NK-92 treated with Interleukin-12 subunit alpha and Interleukin-12 subunit beta, amount 100 ng/mL, for 24 hours (cell line): ENCODE measurements around the gene GSTA2.
"Not testable (repeated sequence)": the region's sequence is repeated elsewhere in the genome, so short reads cannot be mapped to it uniquely, and the experiment has no call there.

Source experiments
- DNase-seq: peaks from one replicate; lab custom pipeline; 2025; lab: John Stamatoyannopoulos, UW

GSTA2 gene

DNA sequence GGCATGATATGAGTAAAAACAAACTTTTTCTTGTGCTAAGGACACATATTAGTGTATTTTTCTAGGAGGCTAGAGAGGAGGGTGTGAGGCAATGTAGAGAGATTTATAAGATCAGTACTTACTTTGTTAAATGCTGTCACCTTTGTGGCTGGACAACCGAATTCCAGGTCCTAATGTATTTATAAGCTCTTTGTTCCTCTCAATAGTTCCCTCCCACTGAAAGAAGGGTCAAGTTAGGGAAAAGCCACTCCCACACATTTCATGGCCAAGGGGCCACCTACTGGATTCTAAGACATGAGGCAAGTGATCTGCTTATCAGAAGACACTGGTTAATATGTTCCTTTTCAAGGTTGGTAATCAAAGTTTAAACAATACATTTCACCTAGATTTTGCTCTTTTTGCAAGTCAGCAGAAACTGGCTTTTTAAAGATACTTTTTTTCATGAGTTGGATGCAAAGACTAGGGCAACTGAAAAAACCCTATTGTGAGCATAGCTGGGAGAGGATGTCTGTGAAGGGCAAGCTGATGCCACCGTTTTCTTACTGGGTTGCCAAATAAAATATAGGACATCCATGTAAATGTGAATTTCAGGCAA lies at the start of gene GSTA2:
TSS of gene GSTA2 (minus strand) at position 154 of the 595 bp plus-strand sequence. CDS start 5,528 bp downstream, outside the sequence.
- not testable (repeated sequence) for DNase-seq

DNA sequence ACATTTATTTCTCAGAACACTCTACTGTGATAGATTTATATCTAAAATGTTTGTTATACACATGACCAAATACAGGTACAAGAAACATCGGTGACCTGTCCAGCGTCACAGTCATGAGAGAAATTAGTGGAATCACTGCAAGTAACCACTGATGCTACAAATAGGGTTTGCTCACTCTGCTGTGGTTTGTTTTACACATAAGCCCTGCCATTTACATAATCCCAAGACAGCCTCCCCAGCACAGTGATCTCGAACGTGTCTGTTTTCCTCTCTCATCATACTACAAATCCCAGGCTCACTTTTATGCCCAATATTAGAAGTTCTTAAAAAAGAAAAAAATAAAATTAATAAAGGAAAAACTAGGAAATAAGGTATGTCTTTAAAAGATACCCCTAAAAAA lies 46.5 kb upstream of the GSTA2 start:
- not testable (repeated sequence) for DNase-seq

DNA sequence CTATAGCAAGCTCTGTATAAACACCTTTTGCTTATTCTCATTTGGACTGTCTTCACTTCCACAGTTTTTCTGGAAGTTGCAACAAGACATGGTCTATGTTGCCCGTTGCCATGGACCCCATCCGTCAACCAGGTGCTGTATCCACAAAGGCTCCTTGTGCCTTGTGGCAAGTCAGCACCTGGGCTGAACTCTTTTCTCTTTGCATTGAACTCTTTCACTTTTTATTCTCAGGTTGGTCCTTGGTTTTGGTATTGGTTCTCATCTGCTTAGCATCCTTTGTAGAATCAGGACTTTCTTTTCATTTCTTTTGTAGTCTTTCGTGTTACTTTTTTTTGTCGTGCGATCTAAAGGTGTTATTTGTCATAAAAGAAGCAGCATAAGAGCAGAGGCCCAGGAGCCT lies 45.4 kb upstream of the GSTA2 start:
- DNase-seq, result no peak

DNA sequence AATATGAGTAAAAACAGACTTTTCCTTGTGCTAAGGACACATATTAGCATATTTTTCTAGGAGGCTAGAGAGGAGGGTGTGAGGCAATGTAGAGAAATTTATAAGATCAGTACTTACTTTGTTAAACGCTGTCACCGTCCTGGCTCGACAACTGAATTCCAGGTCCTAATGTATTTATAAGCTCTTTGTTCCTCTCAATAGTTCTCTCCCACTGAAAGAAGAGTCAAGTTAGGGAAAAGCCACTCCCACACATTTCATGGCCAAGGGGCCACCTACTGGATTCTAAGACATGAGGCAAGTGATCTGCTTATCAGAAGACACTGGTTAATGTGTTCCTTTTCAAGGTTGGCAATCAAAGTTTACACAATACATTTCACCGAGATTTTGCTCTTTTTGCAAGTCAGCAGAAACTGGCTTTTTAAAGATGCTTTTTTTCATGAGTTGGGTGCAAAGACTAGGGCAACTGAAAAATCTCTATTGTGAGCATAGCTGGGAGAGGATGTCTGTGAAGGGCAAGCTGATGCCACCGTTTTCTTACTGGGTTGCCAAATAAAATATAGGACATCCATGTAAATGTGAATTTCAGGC lies 40.5 kb upstream of the GSTA2 start, which contains the start of gene GSTA1:
TSS of gene GSTA1 (minus strand) at position 149 of the 588 bp plus-strand sequence. CDS start 4,549 bp downstream, outside the sequence.
- DNase-seq, result not testable (repeated sequence)

DNA sequence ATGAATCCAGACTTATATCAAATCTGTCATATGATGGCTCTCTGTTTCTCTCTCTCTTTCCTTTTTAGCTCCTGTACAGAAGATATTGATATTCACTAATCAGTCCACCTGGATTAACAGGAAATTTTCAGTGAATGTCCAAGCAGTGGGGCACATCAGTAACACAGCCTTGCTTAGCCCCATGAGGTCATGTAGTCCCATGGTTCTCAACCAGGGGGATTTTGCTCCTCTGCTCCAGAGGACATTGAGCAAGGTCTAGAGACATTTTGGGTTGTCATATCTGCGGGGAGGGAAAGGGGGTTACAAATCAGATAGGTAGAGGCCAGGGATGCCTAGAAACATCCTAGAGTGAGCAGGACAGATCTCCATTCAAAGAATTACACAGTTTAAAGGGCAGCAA lies 39.5 kb upstream of the GSTA2 start:
- no peak for DNase-seq

DNA sequence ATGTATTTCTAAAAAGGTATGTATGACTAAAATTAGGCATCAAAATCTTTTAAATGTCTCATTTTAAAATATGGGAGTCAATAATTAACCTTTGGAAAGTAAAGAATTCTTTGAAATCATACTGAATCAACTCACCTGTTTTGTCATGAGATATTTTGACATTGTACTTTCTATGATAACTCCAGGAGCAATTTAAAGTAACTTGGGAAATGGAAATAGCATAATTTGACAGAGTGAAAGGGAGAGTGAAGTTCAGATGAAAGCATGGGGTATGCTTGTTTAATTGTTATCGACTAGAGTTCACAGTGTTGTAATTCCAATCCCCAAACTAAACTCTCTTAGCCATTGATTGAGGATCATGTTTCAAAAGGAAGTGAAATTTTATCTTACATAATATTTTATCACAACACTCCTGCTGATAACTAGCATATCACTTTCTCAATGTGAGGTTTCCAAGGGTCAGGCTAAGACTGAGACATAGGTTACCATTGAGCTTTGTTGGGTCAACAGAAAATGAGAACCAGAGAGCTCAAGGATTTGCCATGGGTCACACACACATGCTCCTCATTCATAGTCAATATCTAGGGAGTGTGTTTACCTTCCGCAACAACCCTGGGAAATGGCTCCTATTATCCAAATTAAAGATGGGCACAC lies 38.0 kb upstream of the GSTA2 start:
- no peak for DNase-seq

DNA sequence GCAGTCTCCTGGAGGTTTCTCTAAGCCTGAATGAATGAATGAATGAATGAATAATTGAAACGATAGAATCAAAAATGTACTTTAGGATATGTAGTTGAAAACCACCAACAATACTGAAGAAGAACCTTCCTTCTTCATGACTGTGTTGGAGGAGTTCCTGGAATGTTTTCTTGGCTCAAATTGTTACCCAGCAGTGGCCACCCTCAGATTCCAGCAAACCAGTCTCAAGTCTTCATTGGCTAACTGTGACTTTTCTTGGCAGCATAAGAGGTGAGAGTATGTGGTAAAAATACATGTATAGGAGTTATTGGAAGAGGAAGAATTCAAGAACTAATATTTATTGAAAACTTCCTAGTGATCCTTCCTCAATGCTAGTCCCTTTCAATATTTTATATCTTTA lies 36.0 kb upstream of the GSTA2 start:
- DNase-seq, result not testable (repeated sequence)

DNA sequence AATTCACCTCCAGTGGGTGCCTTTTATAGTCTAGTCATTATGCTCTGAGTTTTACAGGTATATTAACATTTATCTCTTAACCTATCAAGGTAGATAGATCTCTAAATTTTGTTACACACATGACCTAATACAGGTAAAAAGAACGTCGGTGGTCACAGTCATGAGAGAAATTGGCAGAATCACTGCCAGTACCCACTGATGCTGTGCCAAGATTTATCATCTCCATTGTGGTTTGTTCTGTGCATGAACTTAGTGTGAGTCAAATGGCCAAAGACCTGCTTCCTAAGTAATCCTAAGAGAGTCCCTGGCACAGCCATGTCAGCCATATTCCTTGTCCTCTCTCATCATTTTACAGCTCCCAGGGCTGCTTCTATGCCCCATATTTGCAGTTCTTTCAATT lies 31.1 kb upstream of the GSTA2 start:
- DNase-seq, result not testable (repeated sequence)

DNA sequence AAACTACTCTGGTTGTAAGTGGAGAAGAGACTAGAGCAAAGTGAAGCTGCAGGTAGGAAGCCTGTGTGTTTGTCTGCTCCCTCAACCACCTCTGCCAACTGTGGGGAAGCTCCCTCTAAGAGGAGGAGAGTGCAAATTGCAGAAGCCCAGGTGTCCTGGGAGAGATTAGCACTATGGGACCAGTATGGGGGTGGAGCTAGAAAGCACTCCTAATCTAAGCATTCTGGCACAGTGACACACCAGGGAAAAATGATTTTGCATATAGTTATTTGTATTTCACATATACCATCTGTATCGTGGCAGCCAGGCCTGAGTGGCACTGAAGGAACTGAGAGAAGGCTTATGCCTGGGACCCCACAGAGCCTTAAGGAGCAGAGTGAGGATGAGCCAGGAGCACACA lies 27.6 kb upstream of the GSTA2 start:
- no peak for DNase-seq

DNA sequence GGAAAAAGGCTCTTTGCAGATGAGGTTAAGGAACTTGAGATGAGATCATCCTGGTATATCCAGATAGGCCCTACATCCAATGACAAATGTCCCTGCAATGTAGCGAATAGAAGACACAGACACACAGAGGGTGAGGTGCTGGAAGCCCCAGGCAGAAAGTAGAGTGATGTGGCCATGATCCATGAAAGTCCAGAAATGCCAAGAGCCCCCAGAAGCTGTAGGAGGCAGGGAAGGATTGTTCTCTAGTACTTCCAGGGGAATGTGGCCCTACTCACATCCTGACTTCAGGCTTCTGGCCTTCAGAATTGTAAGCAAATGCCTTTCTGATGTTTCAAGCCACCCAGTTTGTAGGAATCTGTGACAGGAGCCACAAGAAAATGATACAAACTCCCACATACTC lies 26.4 kb upstream of the GSTA2 start:
- DNase-seq, result not testable (repeated sequence)

DNA sequence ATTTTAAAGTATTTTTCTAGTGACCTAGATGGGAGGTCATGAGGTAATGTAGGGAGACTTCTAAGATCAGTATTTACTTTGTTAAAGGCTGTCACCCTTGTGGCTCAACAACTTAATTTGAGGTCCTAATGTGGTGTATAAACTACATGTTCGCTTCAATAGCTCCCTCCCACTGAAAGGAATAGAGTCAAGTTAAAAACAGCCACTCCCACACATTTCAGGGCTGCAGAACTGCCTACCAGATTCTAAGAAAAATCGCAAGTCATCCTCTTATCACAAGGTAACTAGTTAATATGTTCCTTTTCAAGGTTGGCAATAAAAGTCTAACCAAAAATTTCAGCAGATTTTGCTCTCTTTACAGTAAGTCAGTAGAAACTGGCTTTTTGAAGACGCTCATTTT lies 25.2 kb upstream of the GSTA2 start:
- DNase-seq, result no peak

DNA sequence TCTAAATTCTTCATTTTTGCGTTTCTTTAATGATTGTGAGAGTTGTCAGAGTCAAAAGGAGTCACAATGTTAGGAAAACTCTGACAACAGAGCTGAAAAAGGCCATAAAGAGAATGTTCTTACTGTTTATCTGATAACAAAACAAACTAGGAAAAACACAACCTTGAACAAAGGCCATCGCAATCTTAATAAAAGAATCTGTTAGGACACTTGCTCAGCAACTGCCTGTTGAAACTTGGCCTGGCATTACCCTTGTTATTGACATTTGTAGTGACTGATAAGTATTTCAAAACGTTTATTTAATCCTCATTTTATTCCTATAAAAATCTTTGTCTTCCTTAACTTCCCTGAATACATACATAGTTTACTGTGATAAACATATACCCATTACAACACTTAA lies 24.6 kb upstream of the GSTA2 start:
- DNase-seq, result no peak

DNA sequence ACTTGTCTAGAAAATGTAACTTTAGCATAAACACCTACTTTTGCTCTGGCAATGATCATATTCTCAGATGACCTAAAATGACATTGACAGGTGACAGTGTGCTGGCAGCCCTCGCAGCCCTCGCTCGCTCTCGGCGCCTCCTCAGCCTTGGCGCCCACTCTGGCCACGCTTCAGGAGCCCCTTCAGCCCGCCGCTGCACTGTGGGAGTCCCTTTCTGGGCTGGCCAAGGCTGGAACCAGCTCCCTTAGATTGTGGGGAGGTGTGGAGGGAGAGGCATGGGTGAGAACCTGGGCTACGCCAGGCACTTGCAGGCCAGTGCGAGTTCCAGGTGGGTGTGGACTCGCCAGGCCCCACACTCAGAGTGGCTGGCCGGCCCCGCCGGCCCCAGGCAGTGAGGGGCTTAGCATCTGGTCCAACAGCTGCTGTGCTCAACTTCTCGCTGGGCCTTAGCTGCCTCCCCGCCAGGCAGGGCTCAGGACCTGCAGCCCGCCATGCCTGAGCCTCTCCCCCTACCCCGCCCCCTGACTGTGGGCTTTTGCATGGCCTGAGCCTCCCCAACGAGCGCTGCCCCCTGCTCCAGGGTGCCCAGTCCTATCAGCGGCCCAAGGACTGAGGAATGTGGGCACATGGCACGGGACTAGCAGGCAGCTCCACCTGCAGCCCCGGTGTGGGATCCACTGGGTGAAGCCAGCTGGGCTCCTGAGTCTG lies 23.1 kb upstream of the GSTA2 start:
- DNase-seq, result no peak

DNA sequence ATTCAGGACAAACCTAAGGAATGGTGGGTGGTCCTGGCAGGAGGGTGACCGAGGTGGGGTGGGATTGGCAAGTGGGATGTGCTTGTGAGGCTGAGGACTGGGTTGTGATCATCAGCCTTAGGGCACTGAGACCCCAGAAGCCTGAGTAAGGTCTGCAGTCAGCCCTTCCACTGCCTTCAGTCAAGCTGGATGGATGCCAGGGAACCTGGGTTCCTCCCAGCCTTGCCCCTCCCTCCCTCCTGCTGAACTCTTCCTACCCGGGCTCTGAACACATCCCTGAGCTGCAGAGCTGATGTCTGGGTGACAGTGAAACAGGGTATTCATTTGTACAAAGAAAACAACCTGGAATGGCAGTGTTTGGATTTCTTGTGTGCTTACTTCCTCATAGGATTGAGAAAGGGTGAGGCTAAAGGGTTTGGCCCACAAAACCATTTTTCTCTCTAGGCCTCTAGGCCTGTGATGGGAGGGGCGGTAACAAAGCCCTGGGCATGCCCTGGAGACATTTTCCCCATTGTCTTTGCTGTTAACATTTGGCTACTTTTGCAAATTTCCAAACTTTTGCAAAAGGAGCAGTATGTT lies 19.5 kb upstream of the GSTA2 start:
- DNase-seq, result not testable (repeated sequence)

DNA sequence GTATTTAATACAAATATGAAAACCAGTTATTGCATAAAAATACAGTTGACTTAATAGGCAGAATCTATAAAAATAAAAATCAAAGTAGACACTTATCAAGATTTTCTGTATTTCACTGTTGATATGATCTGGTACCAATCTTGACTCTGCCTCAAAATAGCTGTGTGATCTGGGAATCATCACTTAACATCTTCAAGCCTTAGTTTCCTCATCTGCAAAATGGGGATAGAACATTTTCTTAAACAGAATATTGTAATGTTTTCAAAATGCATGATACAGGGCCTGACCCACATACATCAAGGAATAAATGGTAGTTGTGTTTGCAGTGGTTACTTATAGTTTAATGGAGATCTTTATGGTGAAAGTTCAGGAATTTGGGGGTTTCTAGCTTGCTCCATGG lies 18.9 kb upstream of the GSTA2 start:
- DNase-seq, result not testable (repeated sequence)

DNA sequence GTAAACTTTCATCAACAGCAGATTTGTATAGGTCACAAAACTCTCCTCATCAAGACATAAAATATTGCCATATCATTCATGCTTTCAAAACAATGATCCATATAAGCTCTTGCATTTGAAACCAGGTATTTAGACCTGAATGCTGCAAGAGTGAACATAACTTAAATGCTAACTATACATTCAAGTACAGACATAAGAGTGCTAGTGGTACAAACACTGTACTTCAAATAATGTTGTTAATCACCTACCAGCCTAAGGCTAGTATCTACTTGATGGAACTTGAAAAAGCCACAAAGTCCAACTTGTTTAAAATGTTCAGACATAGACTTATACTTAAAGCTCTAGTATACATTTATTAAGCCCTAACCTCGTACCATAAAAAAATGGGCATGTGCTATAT lies 16.0 kb upstream of the GSTA2 start:
- no peak for DNase-seq

DNA sequence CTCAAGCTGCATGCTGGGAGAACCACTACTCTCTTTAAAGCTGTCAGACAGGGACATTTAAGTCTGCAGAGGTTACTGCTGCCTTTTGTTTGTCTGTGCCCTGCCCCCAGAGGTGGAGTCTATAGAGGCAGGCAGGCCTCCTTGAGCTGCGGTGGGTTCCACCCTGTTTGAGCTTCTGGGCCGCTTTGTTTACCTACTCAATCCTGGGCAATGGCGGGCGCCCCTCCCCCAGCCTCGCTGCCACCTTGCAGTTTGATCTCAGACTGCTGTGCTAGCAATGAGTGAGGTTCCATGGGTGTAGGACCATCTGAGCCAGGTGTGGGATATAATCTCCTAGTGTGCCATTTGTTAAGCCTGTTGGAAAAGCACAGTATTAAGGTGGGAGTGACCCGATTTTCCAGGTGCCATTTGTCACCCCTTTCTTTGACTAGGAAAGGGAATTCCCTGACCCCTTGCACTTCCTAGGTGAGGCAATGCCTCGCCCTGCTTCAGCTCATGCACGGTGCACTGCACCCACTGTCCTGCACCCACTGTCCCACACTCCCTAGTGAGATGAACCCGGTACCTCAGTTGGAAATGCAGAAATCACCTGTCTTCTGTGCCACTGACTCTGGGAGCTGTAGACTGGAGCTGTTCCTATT lies 13.6 kb upstream of the GSTA2 start:
- not testable (repeated sequence) for DNase-seq

DNA sequence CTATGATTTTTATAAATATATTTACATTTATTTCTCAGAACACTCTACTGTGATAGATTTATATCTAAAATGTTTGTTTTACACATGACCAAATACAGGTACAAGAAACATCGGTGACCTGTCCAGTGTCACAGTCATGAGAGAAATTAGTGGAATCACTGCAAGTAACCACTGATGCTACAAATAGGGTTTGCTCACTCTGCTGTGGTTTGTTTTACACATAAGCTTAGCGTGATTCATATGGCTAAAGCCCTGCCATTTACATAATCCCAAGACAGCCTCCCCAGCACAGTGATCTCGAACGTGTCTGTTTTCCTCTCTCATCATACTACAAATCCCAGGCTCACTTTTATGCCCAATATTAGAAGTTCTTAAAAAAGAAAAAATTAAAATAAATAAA lies 6.1 kb upstream of the GSTA2 start:
- not testable (repeated sequence) for DNase-seq

DNA sequence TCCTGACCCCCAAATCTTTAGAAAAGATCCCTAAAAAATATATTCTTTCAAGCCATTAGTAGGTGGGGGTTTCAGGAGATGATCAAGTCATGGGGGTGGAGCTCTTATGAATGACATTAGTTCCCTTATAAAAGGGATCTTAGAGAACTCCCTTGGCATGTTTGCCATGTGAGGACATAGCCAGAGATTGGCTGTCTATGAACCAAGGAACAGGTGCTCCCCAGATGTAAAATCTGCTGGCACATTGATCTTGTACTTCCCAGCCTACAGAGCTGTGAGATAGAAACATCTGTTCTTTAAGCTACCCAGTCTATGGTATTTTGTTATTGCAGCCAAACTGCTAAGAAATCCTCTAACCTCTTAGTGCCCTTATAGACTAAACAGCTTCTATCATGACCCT lies 4.4 kb upstream of the GSTA2 start:
- not testable (repeated sequence) for DNase-seq

DNA sequence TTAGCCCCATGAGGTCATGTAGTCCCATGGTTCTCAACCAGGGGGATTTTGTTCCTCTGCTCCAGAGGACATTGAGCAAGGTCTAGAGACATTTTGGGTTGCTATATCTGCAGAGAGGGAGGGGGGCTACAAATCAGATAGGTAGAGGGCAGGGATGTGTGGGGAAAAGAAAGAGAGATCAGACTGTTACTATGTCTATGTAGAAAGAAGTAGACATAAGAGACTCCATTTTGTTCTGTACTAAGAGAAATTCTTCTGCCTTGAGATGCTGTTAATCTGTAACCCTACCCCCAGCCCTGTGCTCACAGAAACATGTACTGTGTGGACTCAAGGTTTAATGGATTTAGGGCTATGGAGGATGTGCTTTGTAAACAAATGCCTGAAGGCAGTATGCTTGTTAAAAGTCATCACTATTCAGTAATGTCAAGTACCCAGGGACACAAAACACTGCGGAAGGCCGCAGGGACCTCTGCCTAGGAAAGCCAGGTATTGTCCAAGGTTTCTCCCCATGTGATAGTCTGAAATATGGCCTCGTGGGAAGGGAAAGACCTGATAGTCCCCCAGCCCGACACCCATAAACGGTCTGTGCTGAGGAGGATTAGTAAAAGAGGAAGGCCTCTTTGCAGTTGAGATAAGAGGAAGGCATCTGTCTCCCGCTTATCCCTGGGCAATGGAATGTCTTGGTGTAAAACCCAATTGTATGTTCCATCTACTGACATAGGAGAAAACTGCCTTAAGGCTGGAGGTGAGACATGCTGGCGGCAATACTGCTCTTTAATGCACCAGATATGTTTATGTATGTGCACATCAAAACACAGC lies 1.4 kb downstream of the GSTA2 start:
- DNase-seq, result not testable (repeated sequence)
